Measurements from ENCODE around the gene MBD3. TPM values are rescaled to one million over a fixed set of nuclear protein-coding genes. Genes with fewer than 3 reads are reported as not detected.

MBD3 gene
- total RNA-seq, 1 experiment from 2014 or later = 128 TPM

- no peak for TF ChIP-seq CTCF (conservative IDR thresholded peaks at IDR 0.05)
- Mint-ChIP-seq H3K36me3 (ENCODE audit: insufficient read depth in 1 of 3, low read depth in 3 of 3) (peaks cover 2 to 26% (median 14%) of the 10 kb centered on the region in 3 experiments; a peak in 6 of 7 replicates), H3K9me3 (peaks cover 0 to 2% of the 10 kb centered on the region in 2 experiments; a peak in 2 of 5 replicates), H3K4me1 (peaks cover 2 to 9% of the 10 kb centered on the region in 2 experiments; a peak in 3 of 4 replicates), H3K27me3 (ENCODE audit: low read depth) (peaks cover 26% of the 10 kb centered on the region), H3K4me3 (no peak overlapping the region), H3K27ac (peak overlapping the region in 1 of 3 experiments; percentile 89; a peak in 1 of 7 replicates)
- Histone ChIP-seq H2AK5ac (ENCODE audit: insufficient read length, low read length) (no peak overlapping the region), H3K23me2 (ENCODE audit: insufficient read length, low read depth, low read length, poor library complexity, severe bottlenecking) (no peaks in the 10 kb centered on the region), H2BK120ac (ENCODE audit: low read depth, low read length, poor library complexity, severe bottlenecking) (no peak overlapping the region), H4K91ac (ENCODE audit: insufficient read length, low read depth, low read length) (no peak overlapping the region), H3K9me3 (ENCODE audit: control insufficient read depth, low read depth, low read length) (no peaks in the 10 kb centered on the region), H3K4me1 (ENCODE audit: insufficient read depth, low read length) (no peaks in the 10 kb centered on the region), H4K8ac (replicated peaks; ENCODE audit: insufficient read length, low read depth, low read length) (no peak overlapping the region), H3K4me2 (ENCODE audit: insufficient read depth, insufficient read length, low read length) (no peak overlapping the region), H3K27me3 (ENCODE audit: insufficient read depth, low read length) (no peaks in the 10 kb centered on the region; the same call in 1 of the 2 replicates), H4K5ac (ENCODE audit: insufficient read length, low read depth, low read length) (no peak overlapping the region), H2BK15ac (ENCODE audit: low read depth, low read length) (no peak overlapping the region), H3K18ac (ENCODE audit: insufficient read length, low read depth, low read length) (no peak overlapping the region), H3K79me1 (ENCODE audit: insufficient read depth, low read depth, low read length, poor library complexity, severe bottlenecking) (no peaks in the 10 kb centered on the region), H3K14ac (ENCODE audit: insufficient read depth, low read length) (no peak overlapping the region; the same call in 1 of the 2 replicates), H3K27ac (ENCODE audit: insufficient read length, low read depth, low read length) (no peak overlapping the region), H2BK5ac (ENCODE audit: insufficient read length, low read length) (no peak overlapping the region), H2BK20ac (ENCODE audit: low read depth, low read length, poor library complexity, severe bottlenecking) (no peak overlapping the region), H3K56ac (ENCODE audit: insufficient read length, low read depth, low read length) (no peak overlapping the region), H3T11ph (ENCODE audit: low read length) (no peak overlapping the region), H3K79me2 (ENCODE audit: insufficient read depth, low read length) (no peaks in the 10 kb centered on the region), H4K20me1 (ENCODE audit: control insufficient read depth, insufficient read depth, insufficient read length) (no peaks in the 10 kb centered on the region), H3K9ac (ENCODE audit: extremely low read depth, insufficient read length, low read length) (no peak overlapping the region), H3K4ac (ENCODE audit: low read depth, low read length) (no peak overlapping the region), H2BK12ac (ENCODE audit: insufficient read length, low read depth, low read length) (no peak overlapping the region), H3K23ac (ENCODE audit: insufficient read length, low read depth, low read length) (no peak overlapping the region), H2AFZ (ENCODE audit: low read length) (no peak overlapping the region)
- no peak for DNase-seq
- no CpG with 5 or more reads among the region's 34 CpGs for WGBS (ENCODE audit: extremely low coverage, insufficient read length, low lambda C conversion rate)
These were observed 18.1 kb downstream of the MBD3 start for GRCh38 chr19:1574354-1575136.

Measured in H9 (cell line).